GM12801 (cell line): ENCODE results near the gene PHAX.

Experiments used
- TF ChIP-seq, protein P1 (sequence below): IDR thresholded peaks from one replicate; pipeline ENCODE4 v1.5.1; 2011; ENCODE audit warnings: control low read depth; ENCODE audit not compliant: insufficient read length; ENCODE audit errors: extremely low read depth

The PHAX gene

GRCh38 chr5:126636956-126637355 lies 36.2 kb downstream of the PHAX start:
- TF ChIP-seq, protein P1, sequence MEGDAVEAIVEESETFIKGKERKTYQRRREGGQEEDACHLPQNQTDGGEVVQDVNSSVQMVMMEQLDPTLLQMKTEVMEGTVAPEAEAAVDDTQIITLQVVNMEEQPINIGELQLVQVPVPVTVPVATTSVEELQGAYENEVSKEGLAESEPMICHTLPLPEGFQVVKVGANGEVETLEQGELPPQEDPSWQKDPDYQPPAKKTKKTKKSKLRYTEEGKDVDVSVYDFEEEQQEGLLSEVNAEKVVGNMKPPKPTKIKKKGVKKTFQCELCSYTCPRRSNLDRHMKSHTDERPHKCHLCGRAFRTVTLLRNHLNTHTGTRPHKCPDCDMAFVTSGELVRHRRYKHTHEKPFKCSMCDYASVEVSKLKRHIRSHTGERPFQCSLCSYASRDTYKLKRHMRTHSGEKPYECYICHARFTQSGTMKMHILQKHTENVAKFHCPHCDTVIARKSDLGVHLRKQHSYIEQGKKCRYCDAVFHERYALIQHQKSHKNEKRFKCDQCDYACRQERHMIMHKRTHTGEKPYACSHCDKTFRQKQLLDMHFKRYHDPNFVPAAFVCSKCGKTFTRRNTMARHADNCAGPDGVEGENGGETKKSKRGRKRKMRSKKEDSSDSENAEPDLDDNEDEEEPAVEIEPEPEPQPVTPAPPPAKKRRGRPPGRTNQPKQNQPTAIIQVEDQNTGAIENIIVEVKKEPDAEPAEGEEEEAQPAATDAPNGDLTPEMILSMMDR: no peak

DNA sequence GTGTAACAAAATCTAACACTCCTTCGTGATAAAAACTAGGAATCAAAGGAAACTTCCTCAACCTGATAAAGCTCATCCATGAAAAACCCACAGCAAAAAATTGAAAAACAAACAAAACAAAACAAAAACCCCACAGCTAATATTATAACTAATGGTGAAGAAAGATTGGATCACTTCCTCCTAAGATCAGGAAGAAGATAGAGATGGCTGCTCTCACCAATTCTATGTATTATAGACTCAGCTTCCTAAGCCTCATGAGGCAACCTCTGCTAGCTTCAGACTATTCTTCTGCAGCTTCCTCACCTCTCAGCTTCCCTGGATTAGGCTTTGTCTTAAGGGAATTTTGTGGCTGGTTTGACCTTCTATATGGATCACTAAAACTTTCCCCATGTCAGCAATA lies 40.1 kb downstream of the PHAX start:
- TF ChIP-seq, protein P1: no peak

GRCh38 chr5:126641387-126641786 lies 40.6 kb downstream of the PHAX start:
- TF ChIP-seq, protein P1: no peak

GRCh38 chr5:126645132-126645531 lies 44.4 kb downstream of the PHAX start:
- TF ChIP-seq, protein P1: no peak

DNA sequence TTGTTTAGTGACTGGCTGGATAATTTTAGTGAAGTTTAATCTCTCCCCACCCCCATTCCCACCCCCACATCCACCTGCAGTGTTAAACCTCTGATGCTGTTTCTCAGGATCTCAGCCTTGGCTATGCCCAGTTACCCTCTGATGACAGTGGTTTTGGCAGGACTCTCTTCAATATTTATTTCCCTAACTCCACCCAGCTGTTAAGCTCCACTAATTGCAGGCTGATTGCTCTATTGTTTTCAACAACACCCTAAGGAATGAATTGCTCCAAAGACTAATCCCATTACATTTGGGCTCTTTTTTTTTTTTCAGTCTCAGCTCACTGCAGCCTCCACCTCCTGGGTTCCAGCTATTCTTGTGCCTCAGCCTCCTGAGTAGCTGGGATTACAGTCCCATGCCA lies 46.3 kb downstream of the PHAX start:
- TF ChIP-seq, protein P1: no peak

GRCh38 chr5:126648471-126648870 lies 47.7 kb downstream of the PHAX start:
- TF ChIP-seq, protein P1: no peak

DNA sequence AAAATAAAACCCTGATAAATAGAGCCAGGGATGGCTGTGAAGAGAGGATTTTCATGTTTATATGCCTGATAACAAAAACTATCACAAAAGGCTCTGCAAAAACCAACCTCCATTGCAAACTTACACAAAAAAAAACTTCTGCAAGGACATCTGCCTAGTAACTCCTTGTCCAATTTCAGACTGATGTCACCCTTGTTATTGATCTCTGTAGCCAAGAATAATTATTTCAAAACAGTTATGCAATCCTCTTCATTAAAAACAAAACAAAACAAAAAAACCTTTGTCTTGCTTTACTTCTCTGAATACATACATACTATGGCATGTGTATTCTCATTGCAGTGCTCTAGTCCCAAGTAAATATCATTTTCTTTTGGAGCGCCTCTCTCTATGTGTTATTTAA lies 49.7 kb downstream of the PHAX start:
- TF ChIP-seq, protein P1: no peak
